Neural crest cell (in vitro differentiated cells): Measurements from ENCODE around the gene NADK2. TPM values are rescaled to one million over a fixed set of nuclear protein-coding genes. Genes with fewer than 3 reads are reported as not detected.

Experiments
- DNase-seq: peaks from one replicate; pipeline ENCODE4 v3.0.0; 2021; ENCODE audit warnings: low read depth, mixed read lengths, low spot score
- H3K27ac Mint-ChIP-seq: one replicate; pipeline ENCODE4 v1.8.0; 2021; ENCODE audit warnings: mild to moderate bottlenecking, mixed read lengths; ENCODE audit not compliant: unreplicated experiment
- H3K27me3 Mint-ChIP-seq: 2 replicates; pipeline ENCODE4 v1.8.0; 2021; ENCODE audit warnings: low read depth, mild to moderate bottlenecking, mixed read lengths
- H3K36me3 Mint-ChIP-seq: 2 replicates; pipeline ENCODE4 v1.8.0; 2021; ENCODE audit warnings: low read depth, mild to moderate bottlenecking, mixed read lengths
- H3K4me1 Mint-ChIP-seq: 2 replicates; pipeline ENCODE4 v1.8.0; 2021; ENCODE audit warnings: mixed read lengths
- H3K4me3 Mint-ChIP-seq: one replicate; pipeline ENCODE4 v1.8.0; 2021; ENCODE audit warnings: mild to moderate bottlenecking, mixed read lengths
- H3K9me3 Mint-ChIP-seq: 2 replicates; pipeline ENCODE4 v1.8.0; 2021; ENCODE audit warnings: mixed read lengths
- total RNA-seq: library from RNA; stranded (reverse); gene quantifications from 2 replicates; pipeline ENCODE4 v1.2.1, GENCODE V29; 2021
- TF ChIP-seq, protein P1 (sequence below): fragments of 200-600 bp; sonication (generic); conservative IDR thresholded peaks from 2 replicates; pipeline ENCODE4 v1.5.0; 2021; ENCODE audit warnings: antibody characterized with exemption, mild to moderate bottlenecking

Gene NADK2
- total RNA-seq, 1 donor from 2014 or later, result 29.2 TPM

DNA sequence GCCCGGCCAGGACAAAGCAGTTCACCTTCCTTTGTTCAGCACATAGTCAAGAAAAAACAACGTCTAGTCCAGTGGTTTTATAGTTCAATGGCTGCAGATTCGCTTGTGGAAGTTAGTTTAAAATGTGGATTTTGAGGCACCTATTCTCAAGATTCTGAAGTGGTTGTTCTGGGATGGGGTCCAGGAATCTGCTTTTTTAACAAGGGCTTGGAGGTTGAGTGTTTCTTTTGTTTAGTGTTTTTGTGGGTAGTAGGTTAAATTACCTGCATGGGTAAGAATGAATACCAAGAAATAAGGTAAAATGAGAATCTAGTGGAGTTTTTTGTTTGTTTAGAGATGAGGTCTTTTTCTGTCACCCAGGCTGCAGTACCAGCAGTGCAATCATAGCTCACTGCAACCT, 28.4 kb upstream of the NADK2 start:
- H3K4me3 Mint-ChIP-seq, result no peak overlapping the region
- H3K27me3 Mint-ChIP-seq, result no peaks in the 10 kb centered on the region
- no peaks in the 10 kb centered on the region for H3K36me3 Mint-ChIP-seq
- DNase-seq, result no peak
- H3K9me3 Mint-ChIP-seq, result no peaks in the 10 kb centered on the region
- H3K27ac Mint-ChIP-seq, result no peak overlapping the region
- peaks cover 8% of the 10 kb centered on the region for H3K4me1 Mint-ChIP-seq
- TF ChIP-seq, protein P1, sequence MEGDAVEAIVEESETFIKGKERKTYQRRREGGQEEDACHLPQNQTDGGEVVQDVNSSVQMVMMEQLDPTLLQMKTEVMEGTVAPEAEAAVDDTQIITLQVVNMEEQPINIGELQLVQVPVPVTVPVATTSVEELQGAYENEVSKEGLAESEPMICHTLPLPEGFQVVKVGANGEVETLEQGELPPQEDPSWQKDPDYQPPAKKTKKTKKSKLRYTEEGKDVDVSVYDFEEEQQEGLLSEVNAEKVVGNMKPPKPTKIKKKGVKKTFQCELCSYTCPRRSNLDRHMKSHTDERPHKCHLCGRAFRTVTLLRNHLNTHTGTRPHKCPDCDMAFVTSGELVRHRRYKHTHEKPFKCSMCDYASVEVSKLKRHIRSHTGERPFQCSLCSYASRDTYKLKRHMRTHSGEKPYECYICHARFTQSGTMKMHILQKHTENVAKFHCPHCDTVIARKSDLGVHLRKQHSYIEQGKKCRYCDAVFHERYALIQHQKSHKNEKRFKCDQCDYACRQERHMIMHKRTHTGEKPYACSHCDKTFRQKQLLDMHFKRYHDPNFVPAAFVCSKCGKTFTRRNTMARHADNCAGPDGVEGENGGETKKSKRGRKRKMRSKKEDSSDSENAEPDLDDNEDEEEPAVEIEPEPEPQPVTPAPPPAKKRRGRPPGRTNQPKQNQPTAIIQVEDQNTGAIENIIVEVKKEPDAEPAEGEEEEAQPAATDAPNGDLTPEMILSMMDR, result no peak

DNA sequence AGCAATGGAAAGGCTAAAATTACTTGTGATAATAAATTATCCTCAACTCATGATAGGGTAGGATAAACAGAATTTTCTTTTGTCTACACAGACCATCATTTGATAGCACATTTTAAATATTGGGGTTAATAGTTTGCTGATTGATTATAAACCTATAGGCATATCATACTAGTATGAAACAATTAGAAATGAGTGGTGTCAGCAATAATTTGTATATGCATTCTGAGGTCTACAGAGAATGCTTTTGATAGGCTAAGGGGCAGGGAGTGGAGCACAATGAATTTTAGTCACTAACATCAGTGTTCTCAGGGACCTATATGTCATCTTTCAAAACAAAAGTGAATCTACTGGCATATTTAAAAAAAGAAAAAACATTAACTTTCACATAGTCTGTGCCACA, 27.8 kb upstream of the NADK2 start:
- H3K27ac Mint-ChIP-seq, result no peak overlapping the region
- TF ChIP-seq, protein P1, result no peak
- H3K9me3 Mint-ChIP-seq, result no peaks in the 10 kb centered on the region
- DNase-seq, result no peak
- no peak overlapping the region for H3K4me3 Mint-ChIP-seq
- no peaks in the 10 kb centered on the region for H3K36me3 Mint-ChIP-seq
- no peaks in the 10 kb centered on the region for H3K27me3 Mint-ChIP-seq
- H3K4me1 Mint-ChIP-seq, result peaks cover 4% of the 10 kb centered on the region

DNA sequence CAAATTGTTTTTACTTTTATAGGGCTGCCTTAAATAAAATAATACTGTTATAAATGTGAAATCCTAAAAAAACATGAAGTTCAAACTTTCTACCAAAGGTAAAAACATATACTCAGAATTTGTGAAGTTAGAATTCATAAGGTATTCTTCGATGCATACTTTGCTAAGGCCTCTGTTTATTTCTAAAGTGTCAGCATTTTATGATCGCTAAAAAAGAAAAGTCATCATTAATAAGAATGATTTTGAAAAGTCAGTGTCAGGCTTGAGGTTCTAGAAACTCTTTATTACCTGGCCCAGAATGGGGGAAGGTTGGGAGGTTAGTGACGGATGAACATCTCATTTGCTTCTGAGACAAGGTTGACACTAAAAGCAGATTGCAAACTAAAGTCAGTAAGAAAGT, 26.2 kb upstream of the NADK2 start:
- Mint-ChIP-seq H3K27ac (no peak overlapping the region), H3K9me3 (no peaks in the 10 kb centered on the region), H3K27me3 (no peaks in the 10 kb centered on the region), H3K4me1 (no peaks in the 10 kb centered on the region), H3K36me3 (no peaks in the 10 kb centered on the region), H3K4me3 (no peak overlapping the region)
- no peak for DNase-seq
- TF ChIP-seq, protein P1, result no peak

DNA sequence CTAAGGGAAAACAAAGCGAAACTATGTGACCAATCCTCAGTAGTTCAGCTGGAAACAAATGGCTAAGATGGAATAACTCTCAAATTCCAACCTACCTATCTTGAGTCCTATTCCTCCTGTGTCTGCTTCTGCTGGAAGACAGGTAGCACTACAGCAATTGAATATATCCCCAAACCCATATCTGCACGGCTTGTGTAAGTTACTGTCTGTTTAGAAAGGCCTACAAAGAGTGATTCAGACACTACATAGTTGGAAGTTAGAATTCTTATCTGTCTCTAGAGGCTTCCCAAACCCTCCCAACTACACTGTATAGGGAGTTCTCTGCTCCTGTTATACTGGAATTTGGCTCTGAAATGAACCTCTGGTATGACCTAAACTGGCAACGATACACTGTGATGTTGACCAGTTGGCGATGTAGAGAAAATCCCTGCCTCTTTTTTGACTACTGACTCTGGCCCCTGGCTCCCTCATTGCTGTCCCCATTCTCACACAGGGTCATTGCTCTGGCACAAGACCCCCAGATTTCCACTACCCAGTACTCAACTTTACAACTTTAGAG, 22.6 kb upstream of the NADK2 start:
- peaks cover 2% of the 10 kb centered on the region for H3K27me3 Mint-ChIP-seq

DNA sequence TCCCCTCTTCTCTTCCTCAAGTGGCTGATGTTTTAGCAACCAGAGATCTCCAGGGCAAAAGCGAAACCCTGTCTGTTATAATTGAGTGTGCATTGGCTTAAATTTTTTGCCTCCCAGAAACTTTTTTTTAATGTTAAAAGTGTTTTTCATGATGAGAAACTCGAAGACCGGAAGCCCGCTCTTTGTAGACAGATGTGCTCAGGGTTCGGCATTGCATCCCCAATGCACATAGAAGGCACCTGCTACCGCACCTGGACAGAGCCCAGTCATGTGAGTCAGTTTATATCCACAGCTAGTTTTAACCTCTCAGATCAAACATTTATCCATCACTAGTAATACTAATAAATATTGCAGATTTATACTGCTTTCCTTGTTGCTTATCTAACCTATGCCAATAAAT, 19.5 kb upstream of the NADK2 start:
- H3K4me1 Mint-ChIP-seq, result no peaks in the 10 kb centered on the region
- H3K4me3 Mint-ChIP-seq, result no peak overlapping the region
- no peak overlapping the region for H3K27ac Mint-ChIP-seq
- H3K36me3 Mint-ChIP-seq, result no peaks in the 10 kb centered on the region
- DNase-seq, result no peak
- TF ChIP-seq, protein P1, result no peak
- H3K9me3 Mint-ChIP-seq, result no peaks in the 10 kb centered on the region
- peaks cover 2% of the 10 kb centered on the region for H3K27me3 Mint-ChIP-seq

More for the DNA sequence above, 22.6 kb upstream of the NADK2 start:
- no peaks in the 10 kb centered on the region for H3K9me3 Mint-ChIP-seq
- TF ChIP-seq, protein P1, result no peak
- DNase-seq, result no peak
- no peak overlapping the region for H3K4me3 Mint-ChIP-seq
- H3K4me1 Mint-ChIP-seq, result no peaks in the 10 kb centered on the region
- H3K27ac Mint-ChIP-seq, result no peak overlapping the region
- no peaks in the 10 kb centered on the region for H3K36me3 Mint-ChIP-seq
